Measurements from ENCODE around the gene ELAVL2.

The ELAVL2 gene

DNA sequence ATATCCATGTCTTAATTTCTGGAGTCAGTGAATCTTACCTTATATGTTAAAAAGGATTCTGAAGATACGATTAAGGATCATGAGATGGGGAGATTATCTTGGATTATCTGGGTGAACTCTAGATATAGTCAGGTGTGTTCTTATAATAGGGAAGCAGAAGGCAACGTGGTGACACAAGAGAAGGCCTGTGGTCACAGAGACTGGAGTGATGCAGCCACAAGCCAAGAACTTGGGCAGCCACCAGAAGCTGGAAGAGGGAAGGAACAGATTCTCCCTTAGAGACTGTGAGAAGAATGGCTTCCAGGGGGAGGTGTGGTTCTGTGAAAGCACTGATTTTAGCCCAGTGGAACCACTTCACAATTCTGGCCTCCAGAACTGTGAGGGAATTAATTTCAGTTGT lies 177.4 kb downstream of the ELAVL2 start:
- TF ChIP-seq, protein P1, sequence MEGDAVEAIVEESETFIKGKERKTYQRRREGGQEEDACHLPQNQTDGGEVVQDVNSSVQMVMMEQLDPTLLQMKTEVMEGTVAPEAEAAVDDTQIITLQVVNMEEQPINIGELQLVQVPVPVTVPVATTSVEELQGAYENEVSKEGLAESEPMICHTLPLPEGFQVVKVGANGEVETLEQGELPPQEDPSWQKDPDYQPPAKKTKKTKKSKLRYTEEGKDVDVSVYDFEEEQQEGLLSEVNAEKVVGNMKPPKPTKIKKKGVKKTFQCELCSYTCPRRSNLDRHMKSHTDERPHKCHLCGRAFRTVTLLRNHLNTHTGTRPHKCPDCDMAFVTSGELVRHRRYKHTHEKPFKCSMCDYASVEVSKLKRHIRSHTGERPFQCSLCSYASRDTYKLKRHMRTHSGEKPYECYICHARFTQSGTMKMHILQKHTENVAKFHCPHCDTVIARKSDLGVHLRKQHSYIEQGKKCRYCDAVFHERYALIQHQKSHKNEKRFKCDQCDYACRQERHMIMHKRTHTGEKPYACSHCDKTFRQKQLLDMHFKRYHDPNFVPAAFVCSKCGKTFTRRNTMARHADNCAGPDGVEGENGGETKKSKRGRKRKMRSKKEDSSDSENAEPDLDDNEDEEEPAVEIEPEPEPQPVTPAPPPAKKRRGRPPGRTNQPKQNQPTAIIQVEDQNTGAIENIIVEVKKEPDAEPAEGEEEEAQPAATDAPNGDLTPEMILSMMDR (IDR thresholded peaks at IDR 0.05; ENCODE audit: borderline replicate concordance, insufficient read depth, low read depth, low read length): no peak
- no peak overlapping the region for H3K4me3 ChIP-seq (ENCODE audit: low read depth, low read length)

DNA sequence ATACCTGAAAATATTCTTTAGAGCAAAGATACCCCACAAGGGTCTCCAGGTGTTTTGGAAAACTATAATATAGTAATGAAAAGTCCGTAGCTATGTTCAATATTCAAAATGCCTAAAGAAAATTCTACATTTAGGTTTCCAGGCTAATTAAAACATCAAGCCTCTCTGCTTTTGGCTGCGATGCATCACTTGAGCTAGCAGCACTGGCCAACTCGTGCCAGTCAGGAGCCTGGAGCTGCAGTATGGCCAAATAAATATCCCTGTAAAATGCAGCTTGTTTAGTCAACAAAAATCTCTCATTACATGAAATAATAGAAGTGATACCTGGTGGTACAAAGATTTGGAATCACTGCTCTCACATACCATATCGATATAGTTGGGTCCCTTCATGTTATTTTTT lies 181.1 kb downstream of the ELAVL2 start:
- TF ChIP-seq, protein P1 (IDR thresholded peaks at IDR 0.05; ENCODE audit: borderline replicate concordance, insufficient read depth, low read depth, low read length): no peak
- H3K4me3 ChIP-seq (ENCODE audit: low read depth, low read length): no peak overlapping the region

DNA sequence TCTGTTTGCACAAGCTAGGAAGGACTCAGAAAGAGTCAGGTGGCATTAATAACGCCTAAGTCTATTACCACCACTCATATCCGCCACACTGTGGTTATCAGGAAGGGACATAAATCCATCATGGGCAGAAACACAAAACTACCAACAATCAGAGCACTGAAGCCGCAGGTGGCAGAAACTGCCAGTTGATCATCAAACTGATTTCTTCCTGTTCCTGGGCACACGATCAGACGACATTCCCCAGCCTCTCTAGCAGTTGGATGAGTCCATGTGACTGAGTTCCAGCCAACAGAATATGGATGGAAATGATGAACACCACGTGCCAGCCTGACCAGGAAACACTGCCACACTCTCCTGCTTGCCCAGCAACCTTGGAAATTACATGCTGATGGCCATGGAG lies 181.7 kb downstream of the ELAVL2 start:
- no peak overlapping the region for H3K4me3 ChIP-seq (ENCODE audit: low read depth, low read length)
- TF ChIP-seq, protein P1 (IDR thresholded peaks at IDR 0.05; ENCODE audit: borderline replicate concordance, insufficient read depth, low read depth, low read length): no peak

DNA sequence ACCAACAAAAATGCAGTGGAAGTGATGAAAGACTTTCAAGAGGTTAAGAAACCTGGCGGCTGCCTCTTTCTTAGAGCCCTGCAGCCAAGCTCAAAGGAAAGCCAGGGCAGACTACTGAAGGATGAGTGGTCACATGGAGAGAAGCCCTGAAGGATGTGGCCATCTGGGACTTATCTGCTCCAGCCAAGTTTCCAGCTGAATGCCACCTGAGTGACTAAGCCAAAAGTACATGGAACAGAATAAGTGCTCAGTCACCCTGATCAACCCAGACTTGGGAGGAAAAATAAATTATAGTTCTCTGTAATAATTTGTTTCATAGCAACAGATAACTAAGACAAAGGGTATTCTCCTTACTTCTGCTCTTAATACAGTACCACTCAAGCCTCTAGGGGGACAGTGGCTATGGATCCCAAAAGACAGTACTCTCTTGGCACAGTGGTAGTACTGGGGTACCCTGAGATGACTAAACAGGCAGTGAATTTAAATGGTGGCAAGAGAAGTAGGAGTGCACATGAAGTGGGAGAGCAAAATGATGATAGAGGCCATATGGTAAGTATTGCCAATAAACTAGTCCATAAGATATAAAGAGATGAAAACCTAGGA lies 182.3 kb downstream of the ELAVL2 start:
- H3K4me3 ChIP-seq (ENCODE audit: low read depth, low read length): no peak overlapping the region
- TF ChIP-seq, protein P1 (IDR thresholded peaks at IDR 0.05; ENCODE audit: borderline replicate concordance, insufficient read depth, low read depth, low read length): no peak

All from GM12875 (cell line).